Activated naive CD4-positive, alpha-beta T cell treated with anti-CD3 and anti-CD28 coated beads, Interleukin-2, amount 50 U/mL, for 16 hours (primary cell): ENCODE results near the gene PAK3.

Source experiments
- DNase-seq: peaks from one replicate; pipeline ENCODE4 v3.0.0-alpha.2; 2020

PAK3 gene

GRCh38 chrX:111095974-111096895 is at the start of gene PAK3:
PAK3 (plus strand) TSS chrX:111096191; CDS start chrX:111123104, 26,913 bp downstream.
- DNase-seq: peak; percentile 15

DNA sequence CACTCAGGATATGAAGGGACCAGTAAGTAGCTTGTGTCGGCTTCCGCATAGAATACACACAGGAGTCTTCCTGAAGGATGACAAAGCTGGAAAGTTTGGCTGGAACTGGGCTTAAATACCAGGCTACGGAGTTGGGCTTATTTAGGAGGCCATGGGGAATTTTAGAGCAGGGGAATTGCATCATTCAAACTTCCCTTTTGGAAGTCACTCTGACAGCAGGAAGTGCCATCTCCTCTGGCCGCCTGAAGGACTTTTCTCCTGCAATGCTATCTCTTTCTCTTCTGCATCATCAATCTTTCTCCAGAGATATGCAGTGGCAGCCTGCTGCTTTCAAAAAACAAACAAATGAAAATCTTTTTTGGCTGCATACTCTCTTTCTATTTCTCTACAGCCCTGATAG is 48.4 kb upstream of the PAK3 start:
- no peak for DNase-seq

GRCh38 chrX:111052478-111052877 is 43.5 kb upstream of the PAK3 start:
- DNase-seq: no peak

DNA sequence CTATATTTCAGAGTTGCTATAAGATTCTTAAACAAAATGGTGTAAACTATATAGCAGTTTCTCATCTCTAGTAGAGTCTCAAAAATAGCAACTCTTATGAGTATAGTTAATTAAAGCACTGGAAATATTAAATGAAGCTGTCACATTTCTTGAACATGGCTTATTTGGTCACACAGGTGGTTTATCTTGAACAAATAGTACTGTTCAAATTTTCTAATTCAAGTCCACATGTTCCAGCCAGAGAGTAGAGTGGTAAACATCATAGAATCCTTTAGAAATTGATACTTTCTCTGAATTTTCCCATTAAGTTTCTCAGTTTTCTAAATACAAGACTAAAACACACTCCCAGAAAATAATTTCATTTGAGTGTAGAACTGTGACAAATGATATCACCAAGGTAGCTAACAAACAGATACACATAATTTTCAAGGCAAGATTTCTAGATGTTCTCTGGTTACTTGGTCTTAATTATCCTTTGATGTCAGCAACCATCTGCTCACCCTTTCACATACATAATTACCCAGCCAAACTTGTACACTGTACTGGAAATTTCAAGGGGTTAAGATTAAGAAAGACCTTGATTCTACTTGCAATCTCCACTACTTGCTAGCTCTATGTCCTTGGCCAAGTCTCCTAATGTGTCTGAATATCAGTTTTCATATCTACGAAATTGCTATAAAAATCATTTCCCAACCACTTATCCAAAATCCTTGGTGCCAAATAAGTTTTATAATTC is 24.3 kb upstream of the PAK3 start:
- no peak for DNase-seq

- no peak for DNase-seq
Measured at GRCh38 chrX:111083081-111083480, 12.9 kb upstream of the PAK3 start.

GRCh38 chrX:111086591-111087006 is 9.4 kb upstream of the PAK3 start:
- DNase-seq: no peak

DNA sequence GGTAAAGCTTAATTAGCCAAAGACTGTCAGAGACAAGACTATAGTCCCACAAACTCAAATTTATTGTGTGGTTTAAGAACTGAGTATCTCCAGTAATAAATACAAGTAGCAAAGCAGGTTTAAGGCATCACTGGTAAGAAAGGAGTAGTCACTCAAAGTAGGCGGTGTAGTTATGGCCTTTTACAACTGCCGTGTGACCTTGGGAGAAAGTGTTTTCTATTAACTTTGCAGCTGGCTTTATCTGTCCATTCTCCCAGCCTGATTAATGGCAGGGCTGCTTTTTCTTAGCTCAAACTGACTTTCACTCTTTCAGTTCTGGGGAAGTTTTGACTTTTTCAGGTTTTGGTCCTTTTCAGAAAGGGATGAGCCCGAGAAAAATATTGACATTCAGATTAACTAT is 7.4 kb upstream of the PAK3 start:
- DNase-seq: no peak

DNA sequence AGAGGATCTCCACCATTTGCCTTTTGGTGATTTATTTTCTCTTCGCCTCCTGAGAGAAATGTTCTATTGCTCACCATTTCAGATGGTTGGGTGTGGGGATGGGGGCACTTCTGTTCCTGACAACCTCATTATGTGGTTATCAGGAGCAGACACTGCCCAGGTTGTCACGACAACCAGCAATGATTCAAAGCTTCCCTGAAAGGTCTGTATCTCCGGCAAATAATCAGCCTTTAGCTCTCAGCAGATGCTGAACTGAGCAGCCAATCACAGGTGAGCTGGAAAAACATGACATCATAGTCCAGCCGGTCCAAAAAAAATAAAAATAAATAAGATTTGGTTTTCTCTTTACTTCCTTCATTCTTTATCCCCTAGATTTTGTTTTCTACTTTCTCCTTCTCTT is 5.5 kb upstream of the PAK3 start:
- no peak for DNase-seq

GRCh38 chrX:111098874-111099273 is 2.9 kb downstream of the PAK3 start:
- peak; percentile 60 for DNase-seq

DNA sequence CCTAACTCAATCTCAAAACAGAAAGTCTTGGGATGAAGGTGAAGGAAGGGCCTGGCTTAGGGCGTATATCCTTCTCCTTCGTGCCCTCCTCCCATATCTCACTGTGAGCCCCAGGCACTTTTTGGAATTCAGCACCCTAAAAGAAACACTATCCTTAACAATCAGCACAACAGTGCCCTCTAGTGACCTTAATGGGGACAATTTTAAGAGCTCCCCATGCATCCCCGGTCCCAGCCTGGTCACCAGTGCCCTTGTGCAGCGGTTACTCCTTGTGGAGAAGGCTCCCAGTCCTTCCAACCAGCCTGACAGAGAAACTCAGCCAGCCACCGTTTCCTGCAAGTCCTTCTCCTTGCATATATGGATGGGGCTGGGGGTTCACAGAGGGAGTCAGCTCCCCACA is 4.2 kb downstream of the PAK3 start:
- DNase-seq: no peak

DNA sequence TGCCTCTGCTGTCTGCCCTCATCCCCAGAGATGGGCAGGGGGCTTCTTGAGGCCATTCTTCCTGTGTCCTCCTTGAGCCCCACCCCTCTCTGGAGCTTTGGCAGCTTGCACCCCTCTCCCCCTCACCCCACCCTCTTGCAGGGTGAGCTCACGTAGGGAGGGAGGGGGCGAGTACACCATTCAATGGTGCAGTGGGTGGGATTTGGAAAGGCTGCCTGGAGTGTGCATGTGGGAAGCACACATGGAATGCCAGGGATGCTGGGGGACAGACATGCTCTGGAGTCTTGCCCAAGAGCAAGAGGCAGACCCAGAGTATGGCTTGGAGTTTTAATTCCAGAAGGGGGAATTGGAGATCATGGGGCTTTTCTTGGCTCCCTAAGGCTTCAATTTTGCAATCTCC is 5.6 kb downstream of the PAK3 start:
- DNase-seq: no peak

DNA sequence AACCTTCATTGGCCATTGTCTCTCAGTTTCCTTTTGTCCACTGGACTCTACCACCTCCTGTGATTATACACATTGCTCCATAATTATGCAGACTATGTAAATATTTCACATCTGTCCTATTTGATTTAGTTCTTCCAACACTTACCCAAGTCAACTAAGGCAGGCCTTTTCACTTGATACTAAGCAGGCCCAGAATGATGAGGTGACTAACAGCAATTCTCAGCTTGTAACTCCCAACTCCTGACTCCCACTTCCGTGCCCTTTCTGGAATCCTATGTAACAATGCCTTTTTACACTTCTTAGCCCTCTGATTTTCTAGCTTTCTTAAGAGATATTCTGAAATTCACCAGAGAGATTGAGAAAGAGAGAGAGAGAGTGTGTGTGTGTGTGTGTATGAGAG is 6.6 kb downstream of the PAK3 start:
- no peak for DNase-seq

GRCh38 chrX:111103246-111103645 is 7.3 kb downstream of the PAK3 start:
- DNase-seq: no peak

- no peak for DNase-seq
Measured at GRCh38 chrX:111110098-111110775, 14.2 kb downstream of the PAK3 start.

DNA sequence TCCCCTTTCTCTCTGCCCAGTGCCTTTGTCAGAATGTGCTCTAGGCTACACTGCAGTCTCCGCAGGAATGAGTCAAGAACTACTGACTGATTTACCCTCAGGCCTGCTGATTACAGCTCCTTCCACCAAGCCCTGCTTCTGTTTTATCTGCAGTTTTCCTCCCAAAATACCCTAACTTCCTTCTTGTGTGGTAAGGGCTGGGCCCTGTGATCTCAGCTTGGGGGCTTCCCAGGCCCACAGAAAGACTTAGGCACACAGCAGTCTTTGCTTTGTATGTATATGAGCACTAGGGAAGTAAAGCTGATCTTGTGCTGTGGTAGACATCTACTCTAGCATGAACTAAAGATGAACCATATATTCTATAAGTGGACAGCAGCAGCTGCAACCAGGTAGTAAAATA is 18.8 kb downstream of the PAK3 start:
- DNase-seq: no peak

GRCh38 chrX:111116666-111117065 is 20.7 kb downstream of the PAK3 start:
- no peak for DNase-seq

GRCh38 chrX:111119341-111119740 is 23.4 kb downstream of the PAK3 start:
- no peak for DNase-seq

DNA sequence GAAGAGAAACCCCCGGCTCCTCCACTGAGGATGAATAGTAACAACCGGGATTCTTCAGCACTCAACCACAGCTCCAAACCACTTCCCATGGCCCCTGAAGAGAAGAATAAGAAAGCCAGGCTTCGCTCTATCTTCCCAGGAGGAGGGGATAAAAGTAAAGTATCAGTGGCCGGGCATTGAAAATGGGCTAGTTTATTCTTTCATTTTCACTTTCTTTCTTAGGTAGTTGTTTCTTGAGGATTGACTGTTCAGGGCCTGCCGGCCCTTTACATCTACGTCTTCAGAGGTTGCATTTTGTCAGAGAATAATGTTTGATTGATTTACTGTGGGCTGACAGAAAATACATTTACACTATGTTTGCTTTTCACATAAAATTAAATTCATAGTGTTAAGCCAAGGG is 27.1 kb downstream of the PAK3 start:
- no peak for DNase-seq

DNA sequence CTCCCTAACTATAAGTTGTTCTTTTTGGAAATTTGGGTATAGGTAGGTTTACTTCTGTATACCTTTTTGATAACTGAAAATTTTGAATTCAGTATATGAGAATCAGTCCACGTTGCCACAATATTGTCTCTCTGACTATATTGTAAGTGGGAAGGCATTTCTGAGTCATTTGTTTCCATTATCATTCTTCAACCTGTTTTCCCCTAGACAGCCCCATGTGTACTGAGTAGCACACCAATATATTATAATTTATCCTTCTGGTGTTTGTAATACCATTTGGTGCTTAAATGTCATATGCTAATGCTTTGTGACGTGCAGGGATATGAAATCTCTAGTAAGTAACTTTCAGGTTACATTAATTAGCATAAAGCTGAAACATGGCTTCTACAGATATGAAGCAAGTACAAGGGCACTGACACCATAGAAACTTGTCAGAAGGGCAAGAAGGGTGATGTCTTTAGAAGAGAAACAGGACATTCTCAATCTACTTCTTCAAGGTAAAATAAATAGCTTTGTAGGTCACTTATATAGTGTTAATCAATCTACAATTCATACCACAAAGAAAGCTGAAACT is 27.7 kb downstream of the PAK3 start:
- DNase-seq: no peak

GRCh38 chrX:111124418-111124817 is 28.4 kb downstream of the PAK3 start:
- DNase-seq: no peak

- DNase-seq: no peak
Measured at GRCh38 chrX:111127038-111127437, 31.0 kb downstream of the PAK3 start.

DNA sequence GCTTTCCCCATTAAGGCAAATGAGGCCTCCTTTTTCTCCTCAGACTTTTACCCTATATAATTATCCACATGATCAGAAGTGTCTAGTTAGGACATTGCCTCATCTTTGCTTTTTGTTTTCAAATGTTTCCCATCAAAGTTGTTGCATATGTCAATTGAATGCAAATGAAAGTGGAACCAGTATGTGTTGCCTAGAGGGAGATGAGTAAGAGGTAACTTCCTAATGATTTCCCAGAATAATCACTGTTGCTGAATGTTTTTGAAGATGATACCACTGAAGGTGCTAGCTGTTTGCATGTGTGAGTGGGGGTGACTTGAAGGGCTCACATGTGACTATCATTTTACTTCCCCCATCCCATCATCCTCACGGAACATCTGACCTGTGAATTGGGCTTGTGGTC is 33.9 kb downstream of the PAK3 start:
- DNase-seq: no peak

DNA sequence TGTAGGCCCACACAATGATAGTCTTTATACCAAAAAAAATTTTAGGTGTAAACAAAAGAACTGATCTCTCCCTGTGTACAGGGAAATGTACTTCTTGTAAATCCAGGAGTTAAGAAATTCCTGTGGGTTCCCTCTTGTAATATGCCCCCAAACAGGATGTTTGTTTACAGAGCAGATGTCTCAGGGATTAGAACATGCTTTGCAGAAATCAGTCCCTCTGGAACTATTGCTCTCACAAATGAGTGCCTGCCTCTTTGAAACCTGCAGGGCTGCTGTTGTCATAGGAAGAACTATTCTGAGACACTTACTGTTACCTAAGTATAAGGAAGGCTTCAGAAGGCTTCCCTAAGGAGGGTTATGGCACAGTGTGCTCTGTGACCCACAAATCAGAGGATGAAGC is 35.6 kb downstream of the PAK3 start:
- no peak for DNase-seq
